Measurements from ENCODE around the gene TXNDC2. TPM values are rescaled to one million over a fixed set of nuclear protein-coding genes. Genes with fewer than 3 reads are reported as not detected.
"Not testable (repeated sequence)": the region's sequence is repeated elsewhere in the genome, so short reads cannot be mapped to it uniquely, and the experiment has no call there.

Gene TXNDC2
- total RNA-seq, 1 experiment from 2014 or later: not detected

GRCh38 chr18:9886005-9886348 lies 204 bp downstream of the TXNDC2 start:
- Histone ChIP-seq H3K4me3 (ENCODE audit: insufficient read depth, low read depth, low read length) (no peak overlapping the region), H3K36me3 (replicated peaks; ENCODE audit: control insufficient read depth, insufficient read depth, low read length) (no peaks in the 10 kb centered on the region), H3K27me3 (ENCODE audit: control insufficient read depth, insufficient read depth, low read length) (no peaks in the 10 kb centered on the region)
- DNase-seq: no peak

DNA sequence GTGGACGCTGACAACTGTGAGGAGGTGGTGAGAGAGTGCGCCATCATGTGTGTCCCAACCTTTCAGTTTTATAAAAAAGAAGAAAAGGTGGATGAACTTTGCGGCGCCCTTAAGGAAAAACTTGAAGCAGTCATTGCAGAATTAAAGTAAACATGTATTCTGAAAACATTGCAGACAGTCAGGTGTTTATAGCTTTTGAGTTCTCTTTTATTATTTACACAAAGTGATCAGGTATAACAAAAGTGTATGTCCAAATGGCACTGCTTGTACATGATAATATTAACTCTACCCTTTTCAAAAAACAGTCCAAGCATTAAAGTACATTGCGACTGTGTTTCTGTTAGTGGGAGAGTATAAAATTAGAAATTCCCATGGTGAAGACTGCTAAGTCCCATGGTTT lies 2.2 kb downstream of the TXNDC2 start:
- no peak for DNase-seq

DNA sequence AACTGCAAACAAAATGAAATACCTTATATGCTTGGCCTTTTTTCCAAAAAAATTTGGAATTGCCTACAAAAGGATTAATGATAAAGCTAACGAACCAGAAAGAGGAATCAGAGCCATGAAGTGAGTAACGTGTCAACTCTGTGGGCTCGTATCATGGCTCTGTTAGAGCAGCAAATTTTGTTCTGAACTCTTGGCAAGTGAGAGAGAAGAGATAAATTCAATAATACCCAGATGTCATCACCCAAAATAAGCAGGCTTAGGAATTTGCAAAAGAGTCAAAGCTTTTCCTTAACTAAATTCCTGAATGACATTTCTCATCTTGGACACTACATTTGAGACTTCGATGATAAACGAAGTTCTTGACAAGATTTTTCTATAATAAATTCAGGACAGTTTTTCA lies 4.4 kb downstream of the TXNDC2 start:
- no peak overlapping the region for H3K4me3 ChIP-seq (ENCODE audit: insufficient read depth, low read depth, low read length)
- DNase-seq: no peak
- H3K27me3 ChIP-seq (ENCODE audit: control insufficient read depth, insufficient read depth, low read length): no peaks in the 10 kb centered on the region
- no peaks in the 10 kb centered on the region for H3K36me3 ChIP-seq (replicated peaks; ENCODE audit: control insufficient read depth, insufficient read depth, low read length)

More for the DNA sequence above, 2.2 kb downstream of the TXNDC2 start:
- Histone ChIP-seq H3K36me3 (replicated peaks; ENCODE audit: control insufficient read depth, insufficient read depth, low read length) (no peaks in the 10 kb centered on the region), H3K27me3 (ENCODE audit: control insufficient read depth, insufficient read depth, low read length) (no peaks in the 10 kb centered on the region), H3K4me3 (ENCODE audit: insufficient read depth, low read depth, low read length) (no peak overlapping the region)

GRCh38 chr18:9890957-9891356 lies 5.2 kb downstream of the TXNDC2 start:
- no peak for DNase-seq
- Histone ChIP-seq H3K4me3 (ENCODE audit: insufficient read depth, low read depth, low read length) (no peak overlapping the region), H3K36me3 (replicated peaks; ENCODE audit: control insufficient read depth, insufficient read depth, low read length) (no peaks in the 10 kb centered on the region), H3K27me3 (ENCODE audit: control insufficient read depth, insufficient read depth, low read length) (no peaks in the 10 kb centered on the region)

DNA sequence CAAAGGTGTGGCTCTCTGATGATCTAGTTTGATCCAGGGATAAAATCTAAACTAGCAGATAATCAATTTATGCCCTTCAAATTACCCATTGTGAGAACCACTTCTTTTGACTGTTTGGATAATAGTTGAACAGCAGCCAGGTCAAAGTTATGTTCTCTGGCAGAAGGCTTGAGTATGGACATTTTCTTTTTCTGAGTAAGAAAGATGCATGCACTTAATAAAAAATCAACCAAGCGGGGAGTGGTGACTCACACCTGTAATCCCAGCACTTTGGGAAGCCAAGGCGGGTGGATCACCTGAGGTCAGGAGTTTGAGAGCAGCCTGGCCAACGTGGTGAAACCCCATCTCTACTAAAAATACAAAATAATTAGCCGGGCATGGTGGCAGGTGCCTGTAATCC lies 5.7 kb downstream of the TXNDC2 start:
- H3K36me3 ChIP-seq (replicated peaks; ENCODE audit: control insufficient read depth, insufficient read depth, low read length); H3K27me3 ChIP-seq (ENCODE audit: control insufficient read depth, insufficient read depth, low read length); H3K4me3 ChIP-seq (ENCODE audit: insufficient read depth, low read depth, low read length); DNase-seq: not testable (repeated sequence)

DNA sequence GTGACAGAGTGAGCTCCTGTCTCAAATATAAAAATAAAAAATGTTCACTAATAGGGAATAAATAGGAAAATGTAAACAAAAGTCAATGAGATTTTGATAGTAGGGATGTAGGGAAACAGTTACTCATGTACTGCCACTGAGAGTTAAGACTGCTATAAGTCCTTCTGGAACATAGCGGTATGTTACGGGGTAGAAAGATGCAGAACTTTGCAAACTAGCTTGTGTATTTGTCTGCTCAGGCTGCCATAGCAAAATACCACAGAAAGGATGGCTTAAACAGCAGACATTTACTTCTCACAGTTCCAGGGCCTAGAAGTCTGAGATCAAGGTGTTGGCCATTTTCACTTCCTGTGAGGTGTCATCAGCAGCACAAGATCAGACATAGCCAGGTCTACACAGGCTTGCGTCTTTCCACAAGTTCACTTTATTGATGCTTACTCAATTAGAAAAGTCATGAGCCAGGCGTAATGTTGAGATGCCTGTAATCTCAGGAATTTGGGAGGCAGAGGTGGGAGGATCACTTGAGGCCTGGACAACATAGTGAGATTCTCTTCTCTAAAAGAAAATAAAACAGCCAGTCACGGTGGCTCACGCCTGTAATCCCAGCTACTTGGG lies 8.8 kb downstream of the TXNDC2 start:
- H3K4me3 ChIP-seq (ENCODE audit: insufficient read depth, low read depth, low read length): no peak overlapping the region
- no peaks in the 10 kb centered on the region for H3K27me3 ChIP-seq (ENCODE audit: control insufficient read depth, insufficient read depth, low read length)
- H3K36me3 ChIP-seq (replicated peaks; ENCODE audit: control insufficient read depth, insufficient read depth, low read length): no peaks in the 10 kb centered on the region
- no peak for DNase-seq

GRCh38 chr18:9897129-9897528 lies 11.4 kb downstream of the TXNDC2 start:
- Histone ChIP-seq H3K4me3 (ENCODE audit: insufficient read depth, low read depth, low read length) (no peak overlapping the region), H3K36me3 (replicated peaks; ENCODE audit: control insufficient read depth, insufficient read depth, low read length) (no peaks in the 10 kb centered on the region), H3K27me3 (ENCODE audit: control insufficient read depth, insufficient read depth, low read length) (no peaks in the 10 kb centered on the region)
- DNase-seq: no peak

- H3K4me3 ChIP-seq (ENCODE audit: insufficient read depth, low read depth, low read length); H3K27me3 ChIP-seq (ENCODE audit: control insufficient read depth, insufficient read depth, low read length); DNase-seq; H3K36me3 ChIP-seq (replicated peaks; ENCODE audit: control insufficient read depth, insufficient read depth, low read length): not testable (repeated sequence)
Measured at GRCh38 chr18:9897787-9898291, 12.1 kb downstream of the TXNDC2 start.

- Histone ChIP-seq H3K36me3 (replicated peaks; ENCODE audit: control insufficient read depth, insufficient read depth, low read length) (no peaks in the 10 kb centered on the region), H3K4me3 (ENCODE audit: insufficient read depth, low read depth, low read length) (no peak overlapping the region), H3K27me3 (ENCODE audit: control insufficient read depth, insufficient read depth, low read length) (no peaks in the 10 kb centered on the region)
- no peak for DNase-seq
Measured at GRCh38 chr18:9898792-9899549, 13.2 kb downstream of the TXNDC2 start.

GRCh38 chr18:9899550-9899930 lies 13.8 kb downstream of the TXNDC2 start:
- H3K36me3 ChIP-seq (replicated peaks; ENCODE audit: control insufficient read depth, insufficient read depth, low read length); H3K4me3 ChIP-seq (ENCODE audit: insufficient read depth, low read depth, low read length); H3K27me3 ChIP-seq (ENCODE audit: control insufficient read depth, insufficient read depth, low read length); DNase-seq: not testable (repeated sequence)

DNA sequence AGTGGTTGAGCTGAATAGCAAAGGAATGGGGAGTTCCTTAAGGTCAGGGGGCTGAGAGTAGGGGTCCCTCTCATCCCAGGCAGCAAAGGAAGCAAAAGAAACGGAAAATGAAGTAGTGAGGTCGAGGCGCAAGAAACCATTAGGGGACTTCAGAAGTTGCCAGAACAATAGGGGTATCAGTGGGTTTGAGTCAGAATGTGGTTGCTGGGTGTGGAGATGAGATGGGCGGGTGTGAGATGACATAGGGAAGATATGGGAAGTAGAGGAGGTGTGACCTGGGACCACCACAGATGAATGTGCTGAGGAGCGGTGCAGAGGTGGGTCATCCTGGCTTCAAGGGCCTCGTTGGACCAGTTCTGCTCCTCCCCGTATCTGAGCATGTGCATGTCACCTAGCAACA lies 14.9 kb downstream of the TXNDC2 start:
- H3K27me3 ChIP-seq (ENCODE audit: control insufficient read depth, insufficient read depth, low read length): no peaks in the 10 kb centered on the region; the same call in 1 of the 2 replicates
- H3K36me3 ChIP-seq (replicated peaks; ENCODE audit: control insufficient read depth, insufficient read depth, low read length): no peaks in the 10 kb centered on the region
- H3K4me3 ChIP-seq (ENCODE audit: insufficient read depth, low read depth, low read length): no peak overlapping the region
- DNase-seq: no peak

DNA sequence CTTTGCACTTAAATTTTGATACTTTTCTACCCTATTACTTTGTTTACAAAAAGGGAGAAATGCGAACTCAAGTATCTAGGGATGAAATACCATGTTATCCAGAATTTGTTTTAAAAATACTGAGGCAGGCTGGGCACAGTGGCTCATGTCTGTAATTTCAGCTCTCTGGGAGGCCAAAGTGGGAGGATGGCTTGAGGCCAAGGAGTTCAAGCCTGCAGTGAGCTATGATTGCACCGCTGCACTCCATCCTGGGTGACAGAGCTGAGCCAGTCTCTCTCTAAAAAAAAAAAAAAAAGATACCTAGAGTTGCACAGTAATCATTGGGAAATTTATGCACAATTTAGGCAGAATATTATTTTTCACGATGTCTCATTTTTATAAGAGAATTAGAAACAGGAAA lies 15.6 kb downstream of the TXNDC2 start:
- no peak for DNase-seq
- H3K4me3 ChIP-seq (ENCODE audit: insufficient read depth, low read depth, low read length): no peak overlapping the region
- H3K36me3 ChIP-seq (replicated peaks; ENCODE audit: control insufficient read depth, insufficient read depth, low read length): no peaks in the 10 kb centered on the region
- H3K27me3 ChIP-seq (ENCODE audit: control insufficient read depth, insufficient read depth, low read length): no peaks in the 10 kb centered on the region; the same call in 1 of the 2 replicates

GRCh38 chr18:9902264-9902663 lies 16.5 kb downstream of the TXNDC2 start:
- not testable (repeated sequence) for DNase-seq; H3K36me3 ChIP-seq (replicated peaks; ENCODE audit: control insufficient read depth, insufficient read depth, low read length); H3K4me3 ChIP-seq (ENCODE audit: insufficient read depth, low read depth, low read length); H3K27me3 ChIP-seq (ENCODE audit: control insufficient read depth, insufficient read depth, low read length)

DNA sequence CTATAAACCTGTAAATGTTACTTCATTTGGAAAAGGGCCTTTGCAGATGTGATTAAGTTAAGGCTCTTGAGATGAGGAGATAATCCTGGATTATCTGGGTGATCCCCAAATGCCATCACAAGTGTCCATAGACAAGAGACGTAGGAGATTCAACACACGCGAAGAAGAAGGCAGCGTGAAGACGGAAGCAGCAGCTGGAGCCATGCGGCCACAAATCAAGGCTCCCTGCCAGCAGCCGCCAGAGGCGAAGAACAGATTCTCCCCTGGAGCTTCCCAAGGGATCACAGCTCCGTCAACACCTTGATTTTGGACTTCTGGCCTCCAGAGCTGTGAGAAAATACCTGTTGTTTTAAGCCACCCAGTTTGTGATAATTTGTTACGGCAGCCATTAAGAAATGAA lies 17.1 kb downstream of the TXNDC2 start:
- no peaks in the 10 kb centered on the region; the same call in 1 of the 2 replicates for H3K27me3 ChIP-seq (ENCODE audit: control insufficient read depth, insufficient read depth, low read length)
- DNase-seq: no peak
- H3K36me3 ChIP-seq (replicated peaks; ENCODE audit: control insufficient read depth, insufficient read depth, low read length): no peaks in the 10 kb centered on the region
- H3K4me3 ChIP-seq (ENCODE audit: insufficient read depth, low read depth, low read length): no peak overlapping the region

GRCh38 chr18:9905401-9905922 lies 19.7 kb downstream of the TXNDC2 start:
- H3K36me3 ChIP-seq (replicated peaks; ENCODE audit: control insufficient read depth, insufficient read depth, low read length): no peaks in the 10 kb centered on the region
- H3K4me3 ChIP-seq (ENCODE audit: insufficient read depth, low read depth, low read length): no peak overlapping the region
- DNase-seq: no peak
- H3K27me3 ChIP-seq (ENCODE audit: control insufficient read depth, insufficient read depth, low read length): no peaks in the 10 kb centered on the region; the same call in 1 of the 2 replicates
